GM18870 (cell line): ENCODE data around the gene NTNG1.

ENCODE experiments used
- ATAC-seq: cut with Tn5 transposase; IDR thresholded peaks from one replicate; pipeline ENCODE4 v1.9.1; 2021; ENCODE audit warnings: moderate library complexity; ENCODE audit not compliant: unreplicated experiment

The NTNG1 gene

DNA sequence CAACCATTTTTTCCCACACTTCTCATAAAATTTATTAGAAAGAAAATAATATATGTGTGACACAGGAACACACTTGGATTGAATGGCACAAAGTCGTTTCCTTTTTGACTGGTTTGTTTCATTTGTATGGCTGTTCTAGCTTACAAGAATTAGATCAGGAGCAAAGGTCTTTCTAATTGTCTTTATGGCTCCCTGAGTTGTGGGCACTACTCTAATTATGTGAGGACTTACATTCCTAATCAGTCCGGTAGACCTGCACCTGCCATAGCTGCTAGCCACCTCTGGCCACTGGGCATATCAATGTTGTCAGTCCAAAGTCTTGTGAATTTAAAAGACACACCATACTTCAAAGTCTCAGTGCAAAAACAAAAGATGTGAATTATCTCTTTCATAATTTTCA lies 346.7 kb downstream of the NTNG1 start:
- no peak for ATAC-seq

DNA sequence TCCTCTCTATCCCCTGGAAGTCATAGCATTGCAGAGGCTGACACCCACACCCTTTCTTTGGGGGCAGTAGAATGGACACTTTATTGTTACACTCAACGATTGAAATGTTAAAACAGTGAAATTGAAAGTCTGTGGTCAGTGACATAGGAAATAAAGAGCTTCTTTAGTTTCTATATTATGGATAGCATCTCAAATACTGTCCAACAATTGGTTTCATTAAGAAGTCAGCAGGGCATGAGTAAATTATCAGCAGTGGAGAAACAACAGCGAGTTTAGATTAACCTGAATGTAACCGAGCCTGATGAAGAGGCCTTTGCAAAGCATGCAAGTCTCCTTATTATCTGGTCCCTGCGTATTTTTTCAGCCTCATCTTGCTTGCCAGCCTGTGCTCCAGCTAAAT lies 350.7 kb downstream of the NTNG1 start:
- peak; percentile 63 for ATAC-seq

- no peak for ATAC-seq
These were observed 352.4 kb downstream of the NTNG1 start for GRCh38 chr1:107493111-107493716.

GRCh38 chr1:107494061-107494460 lies 353.2 kb downstream of the NTNG1 start:
- ATAC-seq, result no peak

DNA sequence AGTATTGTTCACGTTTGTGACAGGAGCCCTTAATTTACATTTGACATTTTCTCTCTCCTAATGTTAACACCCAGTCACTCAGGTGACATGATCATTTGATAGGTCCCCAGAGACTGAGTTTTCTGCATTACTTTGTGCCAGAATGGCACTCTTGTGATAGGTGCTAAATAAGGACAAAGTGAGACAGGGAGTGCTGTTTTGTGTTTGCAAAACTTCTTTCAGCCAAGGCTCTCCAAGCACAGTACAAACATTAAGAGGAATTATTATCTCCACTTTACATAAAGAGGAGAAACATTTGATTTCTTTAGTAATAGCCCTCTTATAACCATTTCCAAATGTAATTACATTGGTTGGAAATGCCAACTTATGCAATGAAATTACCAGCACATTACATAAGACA lies 355.2 kb downstream of the NTNG1 start:
- no peak for ATAC-seq

DNA sequence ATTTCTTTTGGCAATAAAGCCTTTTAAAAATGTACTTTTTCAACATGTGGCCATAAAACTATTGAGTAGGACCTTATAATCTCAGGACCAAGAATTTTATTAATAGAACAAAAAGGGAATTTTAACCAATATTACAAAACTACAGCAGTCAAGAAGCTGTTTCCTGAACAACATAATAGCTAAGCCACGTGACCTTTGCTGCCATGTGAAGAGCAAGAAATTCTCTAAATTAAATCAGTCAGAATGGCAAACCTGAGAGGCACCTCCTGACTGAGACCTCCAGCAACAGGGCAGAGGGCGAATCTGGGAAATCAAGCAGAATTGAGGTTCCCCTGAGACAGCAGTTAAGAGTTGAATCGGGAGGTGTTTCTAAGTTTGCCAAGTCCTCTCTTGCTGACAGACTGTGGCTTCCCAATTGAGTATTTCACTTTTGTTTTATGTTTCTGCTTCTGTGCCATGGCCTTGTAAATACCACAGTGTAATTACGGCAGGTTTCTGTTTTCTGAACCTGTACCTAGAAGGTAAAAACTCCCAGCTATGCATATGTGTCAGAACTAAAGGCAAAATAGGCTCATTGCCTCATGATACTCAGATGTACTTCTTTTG lies 358.4 kb downstream of the NTNG1 start:
- peak; percentile 99 for ATAC-seq

GRCh38 chr1:107501081-107501605 lies 360.3 kb downstream of the NTNG1 start:
- no peak for ATAC-seq

- no peak for ATAC-seq
These were observed 369.5 kb downstream of the NTNG1 start for GRCh38 chr1:107510347-107510746.

DNA sequence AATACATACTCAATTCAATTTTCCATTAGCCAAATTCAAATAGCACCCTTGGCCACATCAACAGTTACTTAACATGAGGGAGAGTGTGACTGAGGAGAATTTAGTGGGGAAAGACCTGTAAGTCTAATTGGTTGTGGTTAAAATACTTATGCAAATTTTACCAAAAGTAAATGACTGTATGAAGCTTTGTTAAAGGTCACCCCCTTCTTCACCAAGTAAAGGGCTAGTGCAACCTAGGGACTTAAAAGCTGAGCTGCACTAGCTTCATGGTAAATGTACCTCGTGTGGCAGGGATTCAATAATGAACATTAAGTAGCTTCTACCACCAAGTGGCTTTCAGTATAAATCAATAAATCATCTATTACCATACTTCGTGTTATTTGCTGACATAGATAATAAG lies 372.0 kb downstream of the NTNG1 start:
- no peak for ATAC-seq

GRCh38 chr1:107514841-107515240 lies 374.0 kb downstream of the NTNG1 start:
- no peak for ATAC-seq

- no peak for ATAC-seq
These were observed 374.9 kb downstream of the NTNG1 start for GRCh38 chr1:107515702-107516101.

GRCh38 chr1:107523061-107523460 lies 382.2 kb downstream of the NTNG1 start:
- no peak for ATAC-seq

DNA sequence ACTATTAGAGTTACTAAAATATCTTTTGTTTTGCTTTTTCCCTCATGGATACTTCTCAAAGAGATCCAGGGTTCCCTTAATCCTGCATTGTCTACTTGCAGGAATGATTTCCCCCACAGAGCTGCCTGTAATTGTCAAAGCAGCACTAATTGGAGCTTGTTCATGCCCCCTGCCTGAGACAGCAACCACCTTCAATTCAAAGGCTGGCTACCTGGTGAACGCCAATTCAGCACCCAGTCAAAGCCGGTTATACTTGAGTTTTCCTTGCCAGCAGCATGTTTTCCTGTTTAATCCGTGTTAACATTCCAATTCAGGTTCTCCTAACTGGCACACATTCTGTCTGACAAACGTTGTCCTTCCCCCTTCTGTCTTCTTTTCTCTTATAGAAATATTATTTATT lies 382.9 kb downstream of the NTNG1 start:
- no peak for ATAC-seq

DNA sequence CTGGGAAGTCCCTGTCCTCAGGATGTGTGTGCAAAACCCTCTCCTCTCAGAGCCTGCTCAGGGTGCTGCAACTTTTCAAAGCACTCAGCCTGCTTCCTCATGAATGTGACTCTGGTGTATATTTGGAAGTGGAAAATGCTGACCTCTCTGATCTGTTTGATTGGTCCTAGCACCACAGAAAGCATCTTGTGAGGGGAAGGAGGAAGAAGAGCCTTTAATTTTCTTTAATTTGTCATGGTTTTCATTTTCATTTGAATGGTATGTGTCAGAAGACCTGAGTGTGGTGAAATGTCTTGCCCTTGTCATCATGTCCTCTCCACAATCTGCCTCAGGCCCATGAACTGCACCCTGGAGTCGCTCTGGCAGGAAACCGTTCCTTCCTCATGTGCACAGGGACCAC lies 383.5 kb downstream of the NTNG1 start:
- no peak for ATAC-seq

DNA sequence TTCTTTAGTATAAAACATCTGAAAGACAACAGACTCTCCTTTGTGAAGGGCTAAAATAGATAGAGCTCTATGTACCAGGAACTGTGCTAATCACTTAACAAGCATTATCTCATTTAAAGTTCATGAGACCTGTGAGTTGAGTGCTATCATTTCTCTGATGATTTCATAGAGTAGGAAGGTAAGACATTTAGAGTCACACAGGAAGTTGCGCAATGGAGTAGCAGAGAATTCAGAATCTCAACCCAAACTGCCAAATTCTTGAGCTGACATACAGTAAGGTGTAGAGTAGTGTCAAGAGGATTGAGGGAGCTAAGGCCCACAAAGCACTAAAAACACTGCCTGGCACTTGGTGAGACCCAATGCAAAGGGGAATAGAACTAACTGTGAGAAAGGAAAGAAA lies 384.3 kb downstream of the NTNG1 start:
- no peak for ATAC-seq

DNA sequence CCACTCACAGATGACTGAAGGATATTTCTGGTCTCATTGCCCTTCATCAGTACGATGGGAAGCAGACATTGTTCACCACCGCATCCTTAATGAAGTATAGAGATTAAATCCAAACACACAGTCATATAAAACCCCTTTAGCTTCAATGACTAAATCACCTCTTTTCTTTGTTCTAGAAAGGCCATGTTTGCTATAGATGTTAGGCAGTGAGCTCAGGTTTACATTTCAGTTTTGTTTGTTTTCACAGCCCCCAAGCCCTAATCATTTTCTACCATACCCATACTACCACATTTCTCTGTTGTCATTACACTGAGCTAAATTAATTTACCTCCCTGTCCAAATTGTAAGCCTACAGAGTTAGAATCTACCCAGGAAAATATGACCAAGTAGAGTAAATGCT lies 385.1 kb downstream of the NTNG1 start:
- ATAC-seq, result no peak

DNA sequence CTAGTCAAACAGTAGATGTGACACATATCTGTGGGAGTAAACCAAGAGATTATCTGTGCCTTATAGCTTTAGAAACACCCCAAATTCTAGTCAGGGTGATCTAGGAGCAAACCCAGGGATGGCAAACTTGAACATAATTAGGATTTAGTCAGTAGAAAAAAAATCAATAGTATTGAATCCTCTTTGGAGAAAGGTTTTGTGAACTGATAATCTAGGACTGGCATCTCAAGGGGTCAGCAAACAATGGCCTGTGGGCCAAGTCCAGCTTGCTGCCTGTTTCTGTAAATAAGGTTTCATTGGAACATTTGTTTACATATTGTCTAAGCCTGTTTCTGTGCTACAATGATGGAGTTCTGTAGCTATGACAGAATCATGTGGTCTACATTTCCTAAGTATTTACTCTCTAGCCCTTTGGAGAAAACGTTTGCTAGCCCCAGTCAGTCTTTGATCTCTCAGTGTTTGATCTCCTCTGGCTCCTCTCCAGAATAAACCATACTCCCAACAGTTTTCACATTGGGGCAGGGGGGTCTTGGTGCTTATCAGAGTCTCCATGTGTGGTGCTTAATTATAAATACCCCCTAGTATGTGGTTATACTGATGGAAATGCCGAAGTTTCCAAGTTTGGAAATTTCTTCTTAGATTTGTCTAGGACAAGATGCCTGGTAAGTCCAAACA lies 385.8 kb downstream of the NTNG1 start:
- ATAC-seq, result no peak

- ATAC-seq, result peak; percentile 99
These were observed 388.8 kb downstream of the NTNG1 start for GRCh38 chr1:107529511-107530149.

DNA sequence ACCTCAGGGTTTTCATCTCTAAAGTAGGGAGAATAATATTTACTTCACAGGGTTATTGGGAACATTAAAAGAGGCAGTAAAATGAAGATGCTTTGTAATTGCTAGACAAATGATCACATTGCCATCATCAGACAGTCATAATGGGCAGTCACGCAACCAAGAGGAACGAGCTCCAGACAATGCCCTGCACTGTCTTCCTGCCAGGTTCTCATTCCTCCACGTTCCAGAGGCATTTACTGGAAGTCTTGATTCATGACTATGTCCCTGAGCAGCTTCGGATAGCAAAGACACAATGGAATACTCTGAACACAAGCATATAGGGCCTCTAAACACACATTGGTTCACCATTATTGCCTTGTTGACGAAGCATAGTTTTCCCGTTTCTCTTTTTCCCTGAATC lies 389.7 kb downstream of the NTNG1 start:
- ATAC-seq, result no peak

DNA sequence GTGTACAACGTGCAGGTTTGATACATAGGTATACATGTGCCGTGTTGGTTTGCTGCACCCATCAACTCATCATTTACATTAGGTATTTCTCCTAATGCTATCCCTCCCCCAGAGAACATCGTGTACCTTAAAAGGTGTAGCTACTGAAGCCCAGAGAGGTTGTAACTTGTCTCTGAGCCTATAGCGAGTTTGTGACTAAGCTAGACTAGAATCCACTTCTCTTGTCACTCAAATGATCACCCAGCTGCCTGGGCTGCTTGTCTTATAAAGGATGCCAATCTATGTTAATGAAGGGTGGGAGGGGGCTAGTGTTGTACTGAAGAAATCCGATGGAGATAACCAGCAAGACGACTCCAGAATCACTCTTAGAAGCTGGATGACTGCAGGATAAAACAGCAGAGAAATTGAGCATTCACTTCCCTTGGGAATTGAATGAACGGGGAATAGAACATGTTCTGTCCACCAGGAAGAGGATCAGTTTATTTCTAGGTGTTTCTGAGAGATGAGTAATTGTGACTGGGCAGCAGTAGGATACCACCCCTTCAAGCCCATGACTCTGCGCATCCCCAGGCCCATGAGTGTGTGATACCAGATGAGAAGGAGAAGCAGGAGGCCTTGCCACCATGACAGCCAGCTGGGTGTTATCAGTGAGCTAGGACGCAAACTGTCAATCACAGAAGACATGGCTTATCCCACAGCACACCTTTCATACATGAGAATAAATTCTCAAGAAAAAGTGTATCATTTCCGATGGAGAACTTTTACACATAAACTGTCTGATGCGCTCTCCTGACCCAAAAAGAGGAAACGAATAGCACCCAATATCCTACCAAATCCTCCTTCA lies 390.4 kb downstream of the NTNG1 start:
- ATAC-seq, result no peak

DNA sequence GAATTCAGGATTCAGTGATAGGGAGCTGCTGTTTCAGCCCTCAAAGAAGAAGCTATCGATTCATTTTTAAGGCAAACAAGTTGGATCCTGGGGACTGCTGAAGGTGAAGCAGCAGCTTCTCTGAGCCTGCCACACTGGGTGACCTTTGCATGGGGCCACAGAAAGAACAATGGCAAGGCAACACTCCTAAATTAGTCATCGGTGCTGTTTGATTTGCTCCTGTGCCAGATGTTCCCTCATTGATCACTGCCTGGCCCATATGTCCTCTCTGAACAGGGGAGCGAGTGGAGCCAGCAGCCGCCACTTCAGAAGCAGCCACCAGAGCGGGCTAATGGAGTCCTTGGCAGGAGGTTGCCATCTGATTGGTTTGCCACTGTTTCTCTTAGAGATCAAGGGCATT lies 391.5 kb downstream of the NTNG1 start:
- no peak for ATAC-seq
